Measurements from ENCODE around the gene TMBIM1. TPM values are rescaled to one million over a fixed set of nuclear protein-coding genes. Genes with fewer than 3 reads are reported as not detected.

Gene TMBIM1
- total RNA-seq, 1 experiment from 2014 or later = 23.3 TPM

GRCh38 chr2:218256612-218257350 is 35.5 kb downstream of the TMBIM1 start:
- peak overlapping the region; percentile 77 for H3K27ac ChIP-seq (ENCODE audit: low read length)
- peaks cover 25% of the 10 kb centered on the region for H3K4me1 ChIP-seq (ENCODE audit: low read length)
- peak overlapping the region; percentile 35 for H3K4me2 ChIP-seq (ENCODE audit: low read depth, low read length, poor library complexity, severe bottlenecking)
- no peaks in the 10 kb centered on the region for H3K79me2 ChIP-seq (ENCODE audit: low read length)
- H3K4me3 ChIP-seq (ENCODE audit: low read length) = no peak overlapping the region
- peaks cover 26% of the 10 kb centered on the region; the same call in 1 of the 2 replicates for H3K36me3 ChIP-seq (ENCODE audit: insufficient read depth, low read length)
- DNase-seq = no peak
- no peaks in the 10 kb centered on the region for H3K9me3 ChIP-seq (ENCODE audit: low read length)
- H3K27me3 ChIP-seq (ENCODE audit: low read length) = no peaks in the 10 kb centered on the region
- H3K9ac ChIP-seq (ENCODE audit: low read length) = no peak overlapping the region
- no peak overlapping the region for H2AFZ ChIP-seq (ENCODE audit: low read length)
- H3K9me2 ChIP-seq (replicated peaks; ENCODE audit: insufficient read depth, low read length) = no peaks in the 10 kb centered on the region
- H4K20me1 ChIP-seq (ENCODE audit: insufficient read depth, low read depth, low read length) = no peaks in the 10 kb centered on the region

DNA sequence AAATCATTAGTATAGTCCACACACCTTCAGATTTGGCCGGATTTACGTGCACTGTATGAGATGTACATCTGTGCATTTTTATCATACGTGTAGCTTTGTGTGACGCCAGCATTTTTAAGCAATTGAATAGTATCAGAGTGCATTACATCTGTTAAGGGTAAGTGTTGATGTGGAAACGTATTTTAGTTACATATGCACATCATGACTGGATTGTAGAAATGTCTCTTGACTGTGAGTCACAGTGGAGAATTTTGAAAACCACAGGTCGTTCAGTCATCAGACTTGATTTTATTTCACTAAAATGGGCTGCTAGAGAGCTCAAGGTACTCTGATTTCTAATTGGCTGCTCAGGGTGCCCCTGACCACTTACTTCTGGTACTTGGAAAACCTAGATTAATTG is 36.9 kb downstream of the TMBIM1 start:
- Histone ChIP-seq H3K4me3 (ENCODE audit: low read length) (no peak overlapping the region), H3K9me3 (ENCODE audit: low read length) (no peaks in the 10 kb centered on the region), H3K27ac (ENCODE audit: low read length) (no peak overlapping the region), H3K4me1 (ENCODE audit: low read length) (peaks cover 15% of the 10 kb centered on the region), H4K20me1 (ENCODE audit: insufficient read depth, low read depth, low read length) (no peaks in the 10 kb centered on the region), H2AFZ (ENCODE audit: low read length) (no peak overlapping the region), H3K9ac (ENCODE audit: low read length) (no peak overlapping the region), H3K36me3 (ENCODE audit: insufficient read depth, low read length) (peaks cover 26% of the 10 kb centered on the region; the same call in 1 of the 2 replicates), H3K9me2 (replicated peaks; ENCODE audit: insufficient read depth, low read length) (no peaks in the 10 kb centered on the region), H3K4me2 (ENCODE audit: low read depth, low read length, poor library complexity, severe bottlenecking) (no peak overlapping the region), H3K79me2 (ENCODE audit: low read length) (no peaks in the 10 kb centered on the region), H3K27me3 (ENCODE audit: low read length) (no peaks in the 10 kb centered on the region)
- DNase-seq = no peak

DNA sequence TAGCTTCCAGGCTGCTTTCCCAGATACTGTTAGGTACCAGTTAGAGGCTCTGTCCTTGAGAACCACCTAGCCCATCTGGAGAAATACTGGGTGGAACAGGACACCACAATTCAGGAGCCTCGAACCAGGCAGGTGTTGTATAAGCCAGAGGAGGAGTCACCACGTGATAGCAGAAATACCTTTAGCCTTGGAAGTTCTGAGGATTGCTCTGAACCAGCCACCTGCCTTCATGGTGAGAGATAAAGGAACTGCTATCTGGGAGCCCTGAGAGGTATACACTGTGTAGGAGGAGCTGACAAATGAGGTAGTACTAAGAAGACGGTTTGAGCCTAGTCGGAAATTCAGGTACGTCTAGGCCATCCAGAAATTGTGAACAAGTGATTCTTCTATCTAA is 39.1 kb downstream of the TMBIM1 start:
- Histone ChIP-seq H4K20me1 (ENCODE audit: insufficient read depth, low read depth, low read length) (no peaks in the 10 kb centered on the region), H3K9ac (ENCODE audit: low read length) (no peak overlapping the region), H3K27ac (ENCODE audit: low read length) (no peak overlapping the region), H3K4me3 (ENCODE audit: low read length) (no peak overlapping the region), H3K9me3 (ENCODE audit: low read length) (no peaks in the 10 kb centered on the region), H3K79me2 (ENCODE audit: low read length) (no peaks in the 10 kb centered on the region), H3K9me2 (replicated peaks; ENCODE audit: insufficient read depth, low read length) (no peaks in the 10 kb centered on the region), H2AFZ (ENCODE audit: low read length) (no peak overlapping the region), H3K36me3 (ENCODE audit: insufficient read depth, low read length) (peaks cover 44% of the 10 kb centered on the region; the same call in 1 of the 2 replicates), H3K27me3 (ENCODE audit: low read length) (no peaks in the 10 kb centered on the region), H3K4me1 (ENCODE audit: low read length) (peaks cover 15% of the 10 kb centered on the region), H3K4me2 (ENCODE audit: low read depth, low read length, poor library complexity, severe bottlenecking) (no peak overlapping the region)
- no peak for DNase-seq

- Histone ChIP-seq H3K4me2 (ENCODE audit: low read depth, low read length, poor library complexity, severe bottlenecking) (no peak overlapping the region), H3K27ac (ENCODE audit: low read length) (no peak overlapping the region), H3K79me2 (ENCODE audit: low read length) (no peaks in the 10 kb centered on the region), H3K4me3 (ENCODE audit: low read length) (no peak overlapping the region), H3K9me2 (replicated peaks; ENCODE audit: insufficient read depth, low read length) (no peaks in the 10 kb centered on the region), H3K4me1 (ENCODE audit: low read length) (peaks cover 11% of the 10 kb centered on the region), H3K27me3 (ENCODE audit: low read length) (no peaks in the 10 kb centered on the region), H2AFZ (ENCODE audit: low read length) (no peak overlapping the region), H3K9ac (ENCODE audit: low read length) (no peak overlapping the region), H3K9me3 (ENCODE audit: low read length) (no peaks in the 10 kb centered on the region), H3K36me3 (ENCODE audit: insufficient read depth, low read length) (peaks cover 47% of the 10 kb centered on the region; the same call in 1 of the 2 replicates), H4K20me1 (ENCODE audit: insufficient read depth, low read depth, low read length) (no peaks in the 10 kb centered on the region)
- no peak for DNase-seq
Measured at GRCh38 chr2:218252509-218253231, 39.6 kb downstream of the TMBIM1 start.

- Histone ChIP-seq H3K79me2 (ENCODE audit: low read length) (no peaks in the 10 kb centered on the region), H3K27ac (ENCODE audit: low read length) (no peak overlapping the region)
Measured at GRCh38 chr2:218249691-218250090, 42.6 kb downstream of the TMBIM1 start.

GRCh38 chr2:218245214-218245613 is 47.1 kb downstream of the TMBIM1 start:
- Histone ChIP-seq H4K20me1 (ENCODE audit: insufficient read depth, low read depth, low read length) (peaks cover 6% of the 10 kb centered on the region; the same call in 1 of the 2 replicates), H2AFZ (ENCODE audit: low read length) (no peak overlapping the region), H3K36me3 (ENCODE audit: insufficient read depth, low read length) (peaks cover 69% of the 10 kb centered on the region), H3K9me3 (ENCODE audit: low read length) (no peaks in the 10 kb centered on the region), H3K9ac (ENCODE audit: low read length) (no peak overlapping the region), H3K9me2 (replicated peaks; ENCODE audit: insufficient read depth, low read length) (no peaks in the 10 kb centered on the region), H3K4me1 (ENCODE audit: low read length) (peaks cover 13% of the 10 kb centered on the region), H3K4me2 (ENCODE audit: low read depth, low read length, poor library complexity, severe bottlenecking) (no peak overlapping the region), H3K27ac (ENCODE audit: low read length) (no peak overlapping the region), H3K4me3 (ENCODE audit: low read length) (no peak overlapping the region), H3K27me3 (ENCODE audit: low read length) (no peaks in the 10 kb centered on the region), H3K79me2 (ENCODE audit: low read length) (peaks cover 18% of the 10 kb centered on the region)
- DNase-seq = no peak

More at GRCh38 chr2:218249691-218250090, 42.6 kb downstream of the TMBIM1 start:
- no peaks in the 10 kb centered on the region for H3K4me1 ChIP-seq (ENCODE audit: low read length)
- H4K20me1 ChIP-seq (ENCODE audit: insufficient read depth, low read depth, low read length) = no peaks in the 10 kb centered on the region
- no peaks in the 10 kb centered on the region for H3K27me3 ChIP-seq (ENCODE audit: low read length)
- peaks cover 49% of the 10 kb centered on the region; the same call in 1 of the 2 replicates for H3K36me3 ChIP-seq (ENCODE audit: insufficient read depth, low read length)
- H3K9me3 ChIP-seq (ENCODE audit: low read length) = no peaks in the 10 kb centered on the region
- DNase-seq = no peak
- no peak overlapping the region for H2AFZ ChIP-seq (ENCODE audit: low read length)
- H3K9me2 ChIP-seq (replicated peaks; ENCODE audit: insufficient read depth, low read length) = no peaks in the 10 kb centered on the region
- H3K9ac ChIP-seq (ENCODE audit: low read length) = no peak overlapping the region
- H3K4me3 ChIP-seq (ENCODE audit: low read length) = no peak overlapping the region
- H3K4me2 ChIP-seq (ENCODE audit: low read depth, low read length, poor library complexity, severe bottlenecking) = no peak overlapping the region

GRCh38 chr2:218244665-218245064 is 47.6 kb downstream of the TMBIM1 start:
- no peak overlapping the region for H3K4me2 ChIP-seq (ENCODE audit: low read depth, low read length, poor library complexity, severe bottlenecking)
- no peak overlapping the region for H3K27ac ChIP-seq (ENCODE audit: low read length)
- H3K9ac ChIP-seq (ENCODE audit: low read length) = no peak overlapping the region
- peaks cover 15% of the 10 kb centered on the region for H3K4me1 ChIP-seq (ENCODE audit: low read length)
- peaks cover 66% of the 10 kb centered on the region for H3K36me3 ChIP-seq (ENCODE audit: insufficient read depth, low read length)
- no peak for DNase-seq
- no peaks in the 10 kb centered on the region for H3K9me3 ChIP-seq (ENCODE audit: low read length)
- no peaks in the 10 kb centered on the region for H3K27me3 ChIP-seq (ENCODE audit: low read length)
- no peak overlapping the region for H3K4me3 ChIP-seq (ENCODE audit: low read length)
- peaks cover 6% of the 10 kb centered on the region; the same call in 1 of the 2 replicates for H4K20me1 ChIP-seq (ENCODE audit: insufficient read depth, low read depth, low read length)
- H3K79me2 ChIP-seq (ENCODE audit: low read length) = peaks cover 18% of the 10 kb centered on the region
- no peaks in the 10 kb centered on the region for H3K9me2 ChIP-seq (replicated peaks; ENCODE audit: insufficient read depth, low read length)
- H2AFZ ChIP-seq (ENCODE audit: low read length) = no peak overlapping the region

GRCh38 chr2:218244204-218244603 is 48.1 kb downstream of the TMBIM1 start:
- Histone ChIP-seq H2AFZ (ENCODE audit: low read length) (no peak overlapping the region), H3K27ac (ENCODE audit: low read length) (no peak overlapping the region), H3K4me1 (ENCODE audit: low read length) (peaks cover 17% of the 10 kb centered on the region)

More at GRCh38 chr2:218244204-218244603, 48.1 kb downstream of the TMBIM1 start:
- Histone ChIP-seq H3K9ac (ENCODE audit: low read length) (no peak overlapping the region), H3K4me3 (ENCODE audit: low read length) (no peak overlapping the region), H3K9me2 (replicated peaks; ENCODE audit: insufficient read depth, low read length) (no peaks in the 10 kb centered on the region), H3K27me3 (ENCODE audit: low read length) (no peaks in the 10 kb centered on the region), H3K9me3 (ENCODE audit: low read length) (no peaks in the 10 kb centered on the region), H4K20me1 (ENCODE audit: insufficient read depth, low read depth, low read length) (peaks cover 6% of the 10 kb centered on the region; the same call in 1 of the 2 replicates), H3K4me2 (ENCODE audit: low read depth, low read length, poor library complexity, severe bottlenecking) (no peak overlapping the region), H3K36me3 (ENCODE audit: insufficient read depth, low read length) (peaks cover 63% of the 10 kb centered on the region), H3K79me2 (ENCODE audit: low read length) (peaks cover 20% of the 10 kb centered on the region)
- no peak for DNase-seq

All from Karpas-422 (cell line).